Endothelial cell of umbilical vein (primary cell): ENCODE measurements around the gene USP6.
"Not testable (repeated sequence)": the region's sequence is repeated elsewhere in the genome, so short reads cannot be mapped to it uniquely, and the experiment has no call there.

Experiments used
- EZH2 ChIP-seq: IDR thresholded peaks from 2 replicates; pipeline ENCODE4 v1.6.1; 2012; ENCODE audit warnings: borderline replicate concordance, low read depth, mild to moderate bottlenecking, moderate library complexity, low read length, inconsistent platforms; ENCODE audit not compliant: severe bottlenecking
- GATA2 ChIP-seq: IDR thresholded peaks from 2 replicates; pipeline ENCODE4 v1.7.0; 2011; ENCODE audit warnings: low read depth, mild to moderate bottlenecking, moderate library complexity, mixed read lengths, low read length; ENCODE audit not compliant: insufficient read length, insufficient read depth
- MYC ChIP-seq: IDR thresholded peaks from one replicate; pipeline ENCODE4 v1.6.1; 2011; ENCODE audit warnings: mild to moderate bottlenecking, low read depth, low read length
- POLR2A ChIP-seq: IDR thresholded peaks from 2 replicates; pipeline ENCODE4 v1.6.1; 2012; ENCODE audit warnings: low read depth, mild to moderate bottlenecking, control low read depth, low read length
- POLR2AphosphoS5 ChIP-seq: IDR thresholded peaks from 2 replicates; pipeline ENCODE4 v1.6.1; 2012; ENCODE audit warnings: low read depth, mild to moderate bottlenecking, control low read depth, low read length, moderate library complexity; ENCODE audit not compliant: insufficient read depth
- TF ChIP-seq, protein P1 (sequence below): IDR thresholded peaks from 2 replicates; pipeline ENCODE4 v1.6.1; 2011; ENCODE audit not compliant: insufficient read depth, insufficient read length
- TF ChIP-seq, protein P2 (sequence below), 2 donors: IDR thresholded peaks; 1 replicate in 1 of 2; 2 replicates in 1 of 2; pipeline ENCODE4 v1.5.1; 2011; ENCODE audit warnings: low read length in 2 of 2, mild to moderate bottlenecking in 2 of 2, moderate library complexity in 2 of 2, control low read depth in 1 of 2, inconsistent platforms in 1 of 2, low read depth in 1 of 2; ENCODE audit not compliant: insufficient read depth in 1 of 2; ENCODE audit errors: extremely low read depth in 1 of 2

DNA sequence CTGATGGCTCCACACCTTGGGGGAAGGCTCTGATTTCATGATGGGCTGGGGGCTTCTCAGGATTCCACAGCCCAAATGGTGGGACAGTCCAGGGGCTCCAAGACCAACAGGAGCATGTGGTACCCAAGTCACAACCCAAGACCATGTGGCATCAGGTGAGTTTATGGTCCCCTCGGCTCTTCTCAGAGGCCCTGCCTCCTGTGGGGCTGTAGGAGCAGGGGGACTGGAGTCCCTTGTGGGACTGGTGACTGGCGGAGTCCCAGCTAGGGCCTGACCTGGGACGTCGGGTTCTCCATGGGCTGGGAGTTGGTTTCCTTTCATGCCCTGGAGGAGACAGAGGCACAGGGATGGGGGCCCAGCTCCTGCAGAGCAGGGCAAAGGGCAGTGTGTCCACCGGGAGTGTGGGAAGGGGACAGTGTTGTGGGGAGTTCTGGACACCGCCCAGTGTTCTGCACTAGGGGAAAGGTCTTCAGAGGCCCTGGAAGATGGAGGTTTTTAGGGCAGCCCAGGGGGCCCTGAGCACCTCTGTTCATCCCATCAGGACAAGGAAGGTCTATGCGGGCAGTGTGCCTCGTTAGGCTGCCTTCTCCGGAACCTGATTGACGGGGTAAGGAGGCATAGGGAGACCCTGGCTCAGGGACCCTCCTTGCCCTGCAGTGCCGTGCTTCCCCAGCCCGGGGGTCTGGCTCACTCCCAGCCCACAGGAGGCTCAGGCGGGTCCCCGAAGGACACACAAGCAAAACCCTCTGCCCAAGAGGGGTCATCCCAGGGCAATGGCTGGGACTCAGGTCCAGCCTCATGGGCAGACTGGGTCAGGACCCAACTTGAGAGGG lies 21.0 kb downstream of the USP6 start:
- not testable (repeated sequence) for TF ChIP-seq EZH2, GATA2, POLR2A, POLR2AphosphoS5, MYC
- TF ChIP-seq, protein P1, sequence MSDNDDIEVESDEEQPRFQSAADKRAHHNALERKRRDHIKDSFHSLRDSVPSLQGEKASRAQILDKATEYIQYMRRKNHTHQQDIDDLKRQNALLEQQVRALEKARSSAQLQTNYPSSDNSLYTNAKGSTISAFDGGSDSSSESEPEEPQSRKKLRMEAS = not testable (repeated sequence)
- TF ChIP-seq, protein P2, sequence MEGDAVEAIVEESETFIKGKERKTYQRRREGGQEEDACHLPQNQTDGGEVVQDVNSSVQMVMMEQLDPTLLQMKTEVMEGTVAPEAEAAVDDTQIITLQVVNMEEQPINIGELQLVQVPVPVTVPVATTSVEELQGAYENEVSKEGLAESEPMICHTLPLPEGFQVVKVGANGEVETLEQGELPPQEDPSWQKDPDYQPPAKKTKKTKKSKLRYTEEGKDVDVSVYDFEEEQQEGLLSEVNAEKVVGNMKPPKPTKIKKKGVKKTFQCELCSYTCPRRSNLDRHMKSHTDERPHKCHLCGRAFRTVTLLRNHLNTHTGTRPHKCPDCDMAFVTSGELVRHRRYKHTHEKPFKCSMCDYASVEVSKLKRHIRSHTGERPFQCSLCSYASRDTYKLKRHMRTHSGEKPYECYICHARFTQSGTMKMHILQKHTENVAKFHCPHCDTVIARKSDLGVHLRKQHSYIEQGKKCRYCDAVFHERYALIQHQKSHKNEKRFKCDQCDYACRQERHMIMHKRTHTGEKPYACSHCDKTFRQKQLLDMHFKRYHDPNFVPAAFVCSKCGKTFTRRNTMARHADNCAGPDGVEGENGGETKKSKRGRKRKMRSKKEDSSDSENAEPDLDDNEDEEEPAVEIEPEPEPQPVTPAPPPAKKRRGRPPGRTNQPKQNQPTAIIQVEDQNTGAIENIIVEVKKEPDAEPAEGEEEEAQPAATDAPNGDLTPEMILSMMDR (IDR thresholded peaks at IDR 0.05; ENCODE audit: extremely low read depth in 1 of 2, insufficient read depth in 1 of 2, low read depth in 1 of 2, low read length in 2 of 2) = not testable (repeated sequence)
